Skin epidermis (tissue), 12 donors: ENCODE results near the gene EFHC1.

ENCODE experiments used
- H3K27ac ChIP-seq, 21 experiments: fragments of 200-600 bp; sonication (generic) in 11 of 21; one replicate each; pipeline ENCODE4 v1.5.0; 2020; ENCODE audit warnings: mild to moderate bottlenecking in 3 of 21, inconsistent platforms in 2 of 21, moderate library complexity in 2 of 21
- H3K4me3 ChIP-seq, 7 experiments: fragments of 200-600 bp; sonication (generic) in 2 of 7; one replicate each; pipeline ENCODE4 v1.5.0; 2020; ENCODE audit warnings: inconsistent platforms in 2 of 7, mild to moderate bottlenecking in 2 of 7, moderate library complexity in 1 of 7

Gene EFHC1

DNA sequence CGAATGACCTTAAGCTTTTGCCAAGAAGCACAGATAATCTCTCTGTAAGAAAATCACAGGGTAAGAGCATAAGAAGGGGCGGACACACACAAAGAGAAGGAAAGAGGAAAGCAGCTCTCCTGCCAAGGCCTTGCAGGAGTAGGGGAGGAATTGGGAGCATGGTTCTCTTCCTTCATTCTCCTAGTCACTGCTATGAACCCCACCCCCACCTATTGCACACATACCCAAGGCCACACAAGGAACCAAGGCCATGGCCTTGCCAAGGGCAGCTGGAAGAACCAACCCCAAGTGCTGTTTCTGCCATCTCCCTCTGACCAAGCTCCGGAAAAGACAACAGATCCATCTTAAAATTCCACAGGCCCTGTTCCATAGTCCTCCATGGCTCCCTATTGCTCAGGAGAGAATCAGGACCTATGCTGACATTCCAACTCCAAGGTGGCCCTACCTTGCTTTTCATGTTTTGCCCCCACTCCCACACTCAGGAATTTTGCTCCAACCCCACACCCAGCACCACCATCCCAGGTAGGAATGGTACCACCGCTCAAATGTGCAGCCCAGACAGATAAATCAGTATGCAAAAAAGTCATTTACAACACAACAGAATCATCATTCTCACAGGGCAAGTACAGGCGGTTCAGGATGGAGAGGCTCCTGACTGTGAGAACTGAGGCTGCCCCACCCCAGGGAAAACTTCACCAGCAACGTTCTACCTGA lies 125.4 kb downstream of the EFHC1 start:
- Histone ChIP-seq H3K27ac (peak overlapping the region in 2 of 21 experiments; percentile 1 to 15), H3K4me3 (no peak overlapping the region)

DNA sequence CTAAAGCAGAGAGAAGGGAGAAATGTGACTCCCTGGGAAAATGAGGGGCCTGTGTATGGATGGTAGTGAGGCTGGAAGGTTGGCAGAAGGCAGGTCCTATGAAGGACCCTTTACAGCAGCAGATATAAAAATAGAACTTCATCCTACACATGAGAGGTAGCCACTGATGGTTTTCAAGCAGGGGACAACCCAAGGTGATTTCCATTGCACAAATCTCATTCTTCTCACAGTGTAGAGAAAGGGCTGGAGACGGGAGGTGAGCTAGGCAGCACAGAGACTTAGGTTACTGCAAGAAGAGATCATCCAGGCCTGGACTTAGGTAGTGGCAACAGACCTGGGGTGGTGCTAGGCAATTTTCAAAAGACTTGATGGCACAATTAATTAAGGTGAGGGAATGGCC lies 126.0 kb downstream of the EFHC1 start:
- Histone ChIP-seq H3K4me3 (no peak overlapping the region), H3K27ac (no peak overlapping the region)

DNA sequence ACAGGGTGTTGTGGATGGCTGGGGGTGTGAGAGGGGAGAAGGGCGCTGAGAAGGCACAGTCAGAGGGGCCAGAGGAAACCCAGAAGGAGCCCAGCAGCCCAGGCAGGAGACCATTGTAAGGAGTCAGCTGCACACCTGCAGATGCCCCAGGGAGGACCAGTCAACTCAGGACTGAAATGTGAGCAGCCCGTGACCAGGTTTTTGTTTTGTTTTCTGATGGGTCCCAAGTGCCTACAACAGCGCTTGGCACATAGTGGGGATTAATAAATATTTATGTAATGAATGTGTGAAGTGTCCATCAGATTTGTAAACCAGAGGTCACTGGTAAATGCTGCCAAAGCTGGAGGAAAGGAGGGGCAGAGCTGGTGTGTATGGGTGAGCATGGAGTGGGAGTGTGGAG lies 126.5 kb downstream of the EFHC1 start:
- H3K27ac ChIP-seq, result no peak overlapping the region
- no peak overlapping the region for H3K4me3 ChIP-seq

DNA sequence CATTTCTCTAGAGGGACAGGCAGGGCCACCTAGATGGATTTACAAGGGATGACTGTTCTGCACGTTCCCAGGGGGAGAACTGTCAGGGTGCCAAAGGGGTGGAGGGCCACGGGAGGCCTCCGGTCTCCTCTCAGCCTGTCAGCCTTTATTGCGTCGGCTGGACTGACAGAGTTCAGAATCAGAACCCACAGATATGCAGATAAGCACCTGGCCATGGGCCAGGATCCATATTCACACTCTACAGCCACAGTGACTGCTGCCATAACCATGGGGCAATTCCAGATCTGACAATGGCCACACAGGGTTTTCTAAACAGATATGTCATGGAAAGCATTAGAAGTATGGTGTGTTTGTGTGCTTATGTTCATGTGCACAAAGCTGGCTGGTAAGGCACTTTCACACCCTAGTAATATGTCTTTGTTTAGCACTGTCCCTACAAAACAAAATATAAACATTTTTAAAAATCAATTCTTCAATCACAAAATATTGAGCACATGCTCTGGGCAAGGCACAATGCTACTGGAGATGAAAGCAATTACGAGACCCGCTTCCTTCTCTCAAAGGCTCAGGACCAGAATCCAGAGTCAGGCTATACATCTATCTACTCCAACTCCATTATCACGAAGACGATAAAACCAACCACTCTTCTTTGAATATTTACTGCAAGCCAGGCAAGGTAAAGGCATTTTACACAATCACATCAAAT lies 127.7 kb downstream of the EFHC1 start:
- no peak overlapping the region for H3K4me3 ChIP-seq
- H3K27ac ChIP-seq, result no peak overlapping the region

DNA sequence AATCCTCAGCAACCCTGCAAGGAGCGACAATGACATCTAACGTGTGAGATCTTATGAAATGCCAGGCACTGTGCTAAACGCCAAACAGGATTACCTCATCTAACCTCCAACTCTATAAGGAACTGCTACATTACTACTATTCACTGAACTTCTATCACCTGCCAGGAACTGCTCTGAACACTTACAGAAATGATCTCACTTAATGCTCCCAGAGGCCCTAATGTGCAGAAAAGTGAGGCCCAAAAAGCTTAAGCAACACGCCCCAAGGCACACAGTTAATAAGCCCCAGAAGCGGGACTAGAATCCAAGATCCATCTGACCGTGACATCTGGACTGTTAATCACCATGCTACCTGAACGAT lies 128.2 kb downstream of the EFHC1 start:
- no peak overlapping the region for H3K4me3 ChIP-seq
- no peak overlapping the region for H3K27ac ChIP-seq

DNA sequence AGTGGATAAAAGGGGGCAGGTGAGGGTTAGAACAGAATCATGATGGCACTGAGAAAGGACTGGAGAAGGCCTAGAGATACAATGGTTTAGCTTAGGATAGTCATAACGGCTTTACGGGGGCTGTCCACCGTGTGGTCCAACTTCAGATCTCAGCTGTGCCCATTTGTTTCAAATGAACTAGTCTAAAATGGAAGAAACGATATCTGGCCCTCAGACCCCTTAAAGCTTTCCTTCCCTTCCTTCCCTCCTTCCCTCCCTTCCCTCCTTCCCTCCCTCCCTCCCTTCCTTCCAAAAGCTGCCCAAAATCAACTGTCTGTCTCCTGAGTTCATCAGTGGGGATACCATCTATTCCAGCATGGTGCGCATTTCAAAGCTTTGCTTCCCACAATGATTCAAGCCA lies 128.9 kb downstream of the EFHC1 start:
- Histone ChIP-seq H3K27ac (no peak overlapping the region), H3K4me3 (no peak overlapping the region)

DNA sequence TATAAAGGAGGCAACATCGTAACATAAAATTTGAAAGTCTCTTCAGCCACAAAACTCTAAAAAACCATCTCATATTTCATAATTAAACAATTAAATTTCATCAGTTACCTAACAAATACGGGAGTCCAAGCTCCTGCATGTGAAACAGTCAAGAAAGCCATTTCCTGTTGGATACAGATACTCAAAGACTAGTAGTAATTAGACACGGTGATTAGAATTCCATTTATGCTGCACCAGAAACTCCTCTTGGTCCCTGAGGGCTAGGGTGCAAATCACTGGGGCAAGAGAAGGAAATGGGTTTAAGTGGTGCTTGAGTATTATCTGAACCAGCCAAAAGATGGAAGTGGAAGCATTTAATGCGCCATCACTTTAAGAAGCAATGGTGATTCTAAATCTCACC lies 129.3 kb downstream of the EFHC1 start:
- H3K27ac ChIP-seq, result no peak overlapping the region
- H3K4me3 ChIP-seq, result no peak overlapping the region

DNA sequence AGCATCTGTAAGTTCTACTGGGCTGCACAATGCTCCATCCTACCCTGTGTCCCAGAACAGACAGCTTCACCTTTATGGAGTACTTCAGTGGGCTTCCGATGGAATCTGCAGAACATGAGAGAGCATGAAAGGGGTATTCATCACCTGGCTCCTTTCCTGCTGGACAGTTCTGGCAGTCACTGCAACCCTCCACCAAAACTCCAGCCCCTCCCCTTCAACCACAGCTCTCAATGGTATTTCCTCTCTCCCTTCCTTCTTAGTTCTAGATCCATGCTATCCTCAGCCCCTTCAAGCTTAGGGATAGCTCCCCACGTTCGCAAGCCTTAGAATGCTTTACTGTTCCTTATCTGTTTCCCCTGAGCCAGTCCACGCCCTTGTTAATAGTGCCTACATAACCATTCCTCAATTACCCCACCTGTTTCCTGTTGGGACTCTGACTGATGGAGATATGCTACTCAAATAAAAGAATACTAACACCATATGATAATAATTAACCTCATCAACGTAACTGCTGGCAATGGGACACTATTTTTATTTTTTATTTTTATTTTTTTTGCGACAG lies 130.0 kb downstream of the EFHC1 start:
- H3K4me3 ChIP-seq, result no peak overlapping the region
- H3K27ac ChIP-seq, result no peak overlapping the region

DNA sequence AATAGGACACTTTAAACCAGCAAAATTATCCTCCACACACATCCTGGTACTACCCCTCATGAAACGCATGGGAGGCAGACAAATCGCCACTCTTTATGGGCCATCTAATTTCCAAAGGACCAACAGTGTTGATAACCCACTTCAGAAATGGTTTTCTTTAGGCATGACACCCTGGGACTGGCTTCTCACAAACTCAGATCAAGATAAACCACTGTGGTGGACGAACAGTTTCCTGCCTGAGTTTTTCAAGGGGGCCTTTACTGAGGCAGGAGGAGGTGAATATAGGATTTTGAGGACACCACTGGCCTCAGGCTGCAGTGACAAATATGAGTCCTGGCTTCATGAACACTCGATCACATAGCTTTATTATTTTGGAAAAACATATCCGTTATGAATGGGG lies 130.7 kb downstream of the EFHC1 start:
- H3K27ac ChIP-seq, result peak overlapping the region in 1 of 21 experiments; percentile 41

DNA sequence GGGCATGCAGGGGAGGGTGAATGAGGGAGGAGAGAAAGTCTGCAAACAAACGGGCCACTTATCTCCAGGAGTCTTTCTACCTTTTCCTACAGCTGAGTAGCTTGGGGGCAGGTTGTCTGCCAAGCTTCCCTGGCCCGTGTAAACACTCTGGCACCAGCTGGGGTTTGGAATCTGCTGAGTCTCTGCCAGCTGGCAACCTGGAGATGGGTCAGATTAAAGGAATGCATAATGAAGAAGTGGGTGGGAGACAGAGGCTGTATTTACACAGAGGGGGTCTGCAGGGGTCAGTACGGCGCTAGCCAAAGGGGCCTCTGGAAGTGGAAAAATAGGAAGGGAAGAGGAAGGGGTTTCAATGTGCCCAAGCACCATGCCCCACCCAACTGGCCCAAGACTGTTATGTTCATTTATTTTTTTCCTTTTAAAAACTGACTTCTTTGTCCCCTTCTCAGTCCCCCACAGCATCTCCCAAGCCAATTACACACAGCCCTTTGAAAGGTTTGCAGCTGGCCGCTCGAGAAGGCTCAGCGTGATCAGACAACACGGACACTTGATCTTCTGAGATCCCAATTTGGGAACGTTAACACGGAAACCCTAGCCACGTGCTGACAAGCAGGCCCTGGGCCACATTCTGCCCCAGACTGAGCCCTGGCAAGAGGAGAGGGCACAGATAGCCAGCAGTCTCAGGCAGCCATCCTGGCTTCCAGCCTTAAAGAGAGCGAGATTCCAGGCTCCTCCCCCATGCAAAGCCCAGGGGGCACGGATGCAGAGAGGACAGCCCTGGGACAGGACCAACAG lies 131.5 kb downstream of the EFHC1 start:
- Histone ChIP-seq H3K27ac (peak overlapping the region in 9 of 21 experiments; percentile 6 to 41 (median 25)), H3K4me3 (no peak overlapping the region)

More for the DNA sequence above, 130.7 kb downstream of the EFHC1 start:
- no peak overlapping the region for H3K4me3 ChIP-seq

DNA sequence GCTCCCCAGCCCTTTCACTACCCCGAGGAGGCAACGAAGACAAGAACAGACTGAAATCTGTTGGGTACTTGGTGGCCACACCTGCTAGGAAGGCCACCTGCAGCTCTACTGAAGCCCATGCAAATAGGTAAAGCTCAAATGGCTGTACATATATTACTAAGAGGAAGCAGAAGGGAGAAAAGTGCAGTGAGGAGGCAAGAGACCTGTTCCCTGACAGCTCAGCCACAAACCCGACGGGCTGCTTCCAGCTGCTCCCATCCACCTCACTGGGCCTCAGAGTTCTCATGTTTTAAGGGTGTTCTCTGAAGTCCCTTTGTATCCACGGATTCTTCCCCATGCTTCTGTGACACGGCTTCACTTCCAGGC lies 132.1 kb downstream of the EFHC1 start:
- peak overlapping the region in 8 of 21 experiments; percentile 6 to 41 (median 26) for H3K27ac ChIP-seq
- no peak overlapping the region for H3K4me3 ChIP-seq

DNA sequence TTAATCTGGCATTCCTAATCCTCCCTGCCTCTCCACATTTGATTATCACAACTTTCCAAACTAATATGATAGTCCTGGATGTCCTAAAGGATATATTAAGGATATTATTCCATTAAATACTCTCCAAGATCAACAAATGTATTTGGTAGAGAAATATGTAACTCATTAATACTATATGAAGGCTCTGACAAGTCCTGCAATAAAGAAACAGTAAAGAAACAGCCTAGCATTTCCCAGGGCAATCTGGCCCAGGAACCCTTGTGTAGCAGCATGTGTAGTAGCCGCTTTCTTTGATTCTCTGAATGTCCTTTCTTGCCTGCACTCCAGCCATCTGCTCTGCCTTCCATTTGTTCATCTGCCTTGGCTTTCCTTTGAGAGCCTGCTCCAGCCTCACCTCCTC lies 133.0 kb downstream of the EFHC1 start:
- Histone ChIP-seq H3K27ac (no peak overlapping the region), H3K4me3 (no peak overlapping the region)

DNA sequence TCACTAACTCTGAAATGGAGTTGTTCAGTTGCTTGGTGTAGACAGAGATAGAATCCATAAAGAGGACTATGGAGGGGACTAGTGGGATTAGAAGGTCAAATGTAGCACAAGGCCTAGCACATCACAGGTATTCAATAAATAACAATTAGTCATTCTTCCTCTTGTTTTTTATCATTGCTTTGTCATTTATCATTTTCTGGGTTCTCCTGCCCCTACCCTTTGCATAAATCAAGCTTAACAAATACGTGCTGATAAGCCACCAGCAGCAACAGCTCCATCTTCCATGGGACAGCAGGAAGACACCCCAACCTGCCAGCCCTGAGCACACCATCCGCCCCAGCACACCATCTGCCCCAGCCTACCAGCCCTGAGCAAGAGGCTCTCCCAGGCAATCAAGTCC lies 133.6 kb downstream of the EFHC1 start:
- H3K27ac ChIP-seq, result no peak overlapping the region

DNA sequence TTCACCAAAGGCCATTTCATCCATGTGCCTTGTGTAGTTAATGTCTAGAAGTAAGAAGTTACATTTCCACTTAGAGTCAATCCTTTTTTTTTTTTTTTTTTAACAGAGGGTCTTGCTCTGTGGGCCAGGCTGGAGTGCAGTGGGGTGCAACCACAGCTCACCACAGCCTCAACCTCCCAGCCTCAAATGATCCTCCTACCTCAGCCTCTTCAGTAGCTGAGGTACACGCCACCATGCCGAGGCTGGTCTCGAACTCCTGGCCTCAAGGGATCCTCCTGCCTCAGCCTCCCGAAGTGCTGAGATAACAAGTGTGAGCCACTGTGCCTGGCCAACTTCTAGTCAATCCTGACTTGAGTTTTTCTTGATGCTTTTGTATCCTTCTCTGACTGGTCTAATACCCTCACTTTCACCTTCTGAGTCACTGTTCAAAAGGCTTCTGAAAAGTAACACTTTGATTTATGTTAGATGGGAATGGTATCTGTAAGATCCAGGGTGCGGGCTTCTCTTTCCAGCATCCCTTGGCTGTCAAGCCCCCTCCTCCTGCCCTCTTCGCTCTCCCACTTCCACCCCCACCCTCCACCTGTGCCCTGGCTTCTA lies 134.6 kb downstream of the EFHC1 start:
- peak overlapping the region in 1 of 21 experiments; percentile 1 for H3K27ac ChIP-seq
- H3K4me3 ChIP-seq, result no peak overlapping the region

More for the DNA sequence above, 133.6 kb downstream of the EFHC1 start:
- H3K4me3 ChIP-seq, result no peak overlapping the region

DNA sequence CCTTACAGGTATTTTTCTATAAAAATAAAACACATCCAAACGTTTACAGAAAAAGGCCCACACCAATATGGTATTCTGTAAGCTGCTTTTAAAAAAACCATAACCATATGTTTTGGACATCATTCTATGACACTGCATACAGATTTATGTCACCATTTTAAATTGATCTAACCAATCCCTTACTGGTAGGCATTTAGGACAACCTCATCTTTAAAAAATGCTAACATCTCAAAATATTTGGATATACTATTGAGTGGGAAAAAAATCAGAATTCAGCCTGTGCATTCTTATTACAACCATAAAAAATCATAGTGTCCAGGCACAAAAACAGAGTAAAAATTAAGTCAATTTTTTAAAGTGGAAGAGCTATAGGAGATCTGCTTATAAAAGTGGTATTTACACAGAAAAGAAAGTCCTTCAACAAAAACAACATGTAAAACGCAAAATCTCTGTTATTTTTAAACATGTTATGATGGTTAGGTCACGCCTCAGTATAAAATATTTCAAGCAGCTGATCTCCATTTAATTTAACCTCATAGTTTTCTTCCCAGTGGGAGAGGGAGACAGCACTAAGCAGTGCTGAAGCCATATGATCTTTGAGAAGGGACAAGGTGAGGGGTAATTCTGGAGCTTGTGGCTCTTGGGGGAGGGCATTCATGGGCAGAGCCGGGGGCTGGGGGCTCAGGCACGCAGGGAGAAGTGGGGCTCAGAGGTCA lies 135.5 kb downstream of the EFHC1 start:
- Histone ChIP-seq H3K27ac (peak overlapping the region in 3 of 21 experiments; percentile 1 to 63 (median 61)), H3K4me3 (no peak overlapping the region)

DNA sequence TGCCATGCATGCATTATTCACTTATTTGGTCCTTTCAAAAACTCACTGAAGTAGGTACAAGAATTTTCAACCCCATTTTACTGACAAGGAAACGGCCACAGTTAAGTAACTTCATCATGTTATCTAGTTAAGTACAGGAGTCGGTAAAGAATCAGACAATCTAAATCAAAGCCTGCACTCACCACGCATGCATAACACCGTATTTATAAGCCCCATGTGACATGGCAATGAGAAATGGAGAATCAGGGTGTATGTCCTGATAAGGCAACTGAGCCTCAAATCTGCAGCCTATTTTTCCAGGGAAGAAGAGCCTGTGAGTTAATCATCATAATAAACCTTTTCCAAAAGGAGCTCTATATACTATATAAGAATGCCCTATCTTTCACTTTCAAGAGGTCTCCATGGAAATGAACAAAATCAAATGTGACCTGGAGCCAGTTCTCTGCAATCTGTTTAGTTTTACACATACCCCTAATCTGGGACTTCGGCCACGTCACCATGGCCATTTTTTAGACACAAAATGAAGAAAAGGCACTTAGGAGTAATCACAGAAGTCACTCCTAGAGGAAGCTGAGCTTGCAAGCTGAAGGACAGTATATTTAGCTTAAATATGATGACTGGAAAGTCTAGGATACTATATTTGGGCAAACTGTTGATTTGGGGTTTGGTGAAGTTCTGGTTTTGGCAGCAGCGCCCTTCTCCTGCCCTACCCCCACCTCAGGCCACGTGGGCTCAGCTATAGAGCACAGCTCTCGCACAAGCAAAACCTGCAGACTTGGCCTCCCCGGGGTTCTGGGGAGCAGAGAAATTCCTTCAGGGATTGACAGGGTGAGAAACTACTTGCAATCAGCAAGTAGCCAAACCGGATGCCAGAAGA lies 137.5 kb downstream of the EFHC1 start:
- peak overlapping the region in 6 of 21 experiments; percentile 1 to 61 (median 24) for H3K27ac ChIP-seq
- no peak overlapping the region for H3K4me3 ChIP-seq

DNA sequence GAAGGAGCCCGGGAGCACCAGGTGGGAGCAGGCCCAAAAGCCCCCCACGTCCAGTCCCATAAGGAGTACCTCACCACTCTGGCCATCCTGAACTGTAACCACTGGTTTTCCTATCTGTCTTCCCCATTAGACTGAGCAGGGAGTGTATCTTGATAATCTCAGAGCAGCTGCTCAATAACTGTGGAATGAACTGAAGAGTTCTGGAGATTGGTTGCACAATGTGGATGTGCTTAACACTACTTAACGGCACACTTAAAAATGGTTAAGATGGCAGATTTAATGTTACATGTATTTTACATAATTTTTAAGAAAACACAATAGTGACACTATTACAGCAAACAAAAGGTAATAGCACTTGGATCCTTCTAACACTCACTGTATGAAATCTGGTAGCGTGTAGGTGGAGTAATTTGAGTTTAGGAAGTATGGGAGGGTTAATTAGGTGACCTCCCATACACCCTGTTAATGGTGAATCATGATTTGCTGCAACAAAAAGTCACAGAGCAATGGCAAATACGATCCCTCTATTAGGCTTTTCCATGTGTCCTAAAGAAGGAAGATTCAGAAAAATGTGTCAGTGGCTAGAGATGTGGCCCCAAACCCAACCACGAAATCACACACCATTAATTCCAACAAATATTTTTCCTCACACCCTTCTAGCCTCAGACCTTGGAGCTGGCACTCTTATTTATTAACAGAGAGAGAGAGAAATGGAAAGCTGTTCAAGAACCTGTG lies 138.3 kb downstream of the EFHC1 start:
- H3K27ac ChIP-seq, result peak overlapping the region in 6 of 21 experiments; percentile 1 to 61 (median 24)
- H3K4me3 ChIP-seq, result no peak overlapping the region

DNA sequence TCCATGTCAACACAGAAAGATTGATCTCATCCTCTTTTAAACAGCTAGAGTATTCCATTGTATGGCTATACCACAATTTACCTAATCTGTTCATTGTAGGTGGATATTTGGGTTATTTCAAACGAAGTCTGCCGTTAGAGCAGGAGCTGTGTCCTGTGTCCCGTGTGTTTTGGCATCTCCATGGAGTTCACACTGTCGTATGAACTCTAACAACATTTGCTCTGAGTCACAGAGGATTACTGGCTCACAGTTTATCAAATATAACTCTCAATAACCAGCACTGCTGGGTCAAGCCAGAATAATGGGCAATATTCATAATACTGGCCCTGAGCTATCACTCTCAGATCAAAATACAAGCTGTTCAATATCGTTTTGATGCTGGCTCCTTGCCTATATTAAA lies 140.3 kb downstream of the EFHC1 start:
- no peak overlapping the region for H3K27ac ChIP-seq

More for the DNA sequence above, 140.3 kb downstream of the EFHC1 start:
- no peak overlapping the region for H3K4me3 ChIP-seq
